ENCODE results near the gene COX7C. TPM values are rescaled to one million over a fixed set of nuclear protein-coding genes. Genes with fewer than 3 reads are reported as not detected.

COX7C gene
- total and polyA plus RNA-seq, 2 donors (not counting 1 experiment from before 2014, with no cell fraction given): 338 to 346 TPM

DNA sequence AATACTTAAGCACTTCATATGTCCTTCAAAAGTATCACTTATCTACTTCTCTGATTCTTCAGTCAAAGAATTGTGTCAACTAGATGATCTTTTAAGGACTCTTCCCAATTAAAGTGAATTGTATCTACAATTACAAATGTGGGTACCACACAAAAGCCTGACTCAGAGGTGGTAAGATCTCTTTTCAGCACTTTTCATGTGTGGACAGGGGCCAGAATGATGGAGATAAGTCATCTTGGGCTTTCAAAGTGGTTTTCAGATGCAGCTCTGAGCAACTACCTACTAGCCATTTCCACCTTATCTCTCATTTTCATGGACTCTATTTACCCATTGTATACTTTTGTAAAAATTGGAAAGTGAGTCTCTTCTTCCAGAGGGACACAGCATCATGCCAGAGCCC lies 8.4 kb downstream of the COX7C start:
- H3K36me3 ChIP-seq (replicated peaks in 1 of 2; ENCODE audit: control extremely low read depth in 1 of 2, control insufficient read depth in 1 of 2, extremely low read depth in 1 of 2, insufficient read depth in 2 of 2, low read length in 1 of 2): peaks cover 0 to 9% of the 10 kb centered on the region in 2 experiments
- ChIA-PET POLR2A (no interaction called here), CTCF (no interaction called here)
- Mint-ChIP-seq H3K4me3 (no peak overlapping the region), H3K27me3 (peaks cover 15% of the 10 kb centered on the region), H3K9me3 (ENCODE audit: insufficient read depth) (no peaks in the 10 kb centered on the region), H3K4me1 (no peaks in the 10 kb centered on the region), H3K27ac (no peak overlapping the region)
- DNase-seq: no peak
- H3K27me3 ChIP-seq (replicated peaks in 1 of 4; ENCODE audit: control extremely low read depth in 1 of 4, control insufficient read depth in 3 of 4, insufficient read depth in 4 of 4, low read length in 3 of 4): peaks cover 0 to 8% (median 4%) of the 10 kb centered on the region in 4 experiments
- TF ChIP-seq EZH2 (IDR thresholded peaks at IDR 0.05; ENCODE audit: borderline replicate concordance, insufficient read depth, low read depth, low read length, poor library complexity, severe bottlenecking): no peak
- no peak for TF ChIP-seq CTCF (IDR thresholded peaks at IDR 0.05)
- intact Hi-C loops (cut with micrococcal nuclease): no loop called here
- H3K79me2 ChIP-seq (ENCODE audit: control insufficient read depth, insufficient read depth, low read length): no peaks in the 10 kb centered on the region
- H3K9ac ChIP-seq (ENCODE audit: low read length): no peak overlapping the region
- H3K9me3 ChIP-seq (ENCODE audit: control extremely low read depth in 1 of 3, control insufficient read depth in 2 of 3, insufficient read depth in 1 of 3, low read length in 2 of 3): no peaks in the 10 kb centered on the region
- H3K4me2 ChIP-seq (replicated peaks; ENCODE audit: low read depth, low read length, poor library complexity, severe bottlenecking): no peak overlapping the region
- H3K4me3 ChIP-seq (ENCODE audit: control extremely low read depth in 1 of 5, extremely low read depth in 1 of 5, insufficient read depth in 1 of 5, low read depth in 2 of 5, low read length in 4 of 5): no peak overlapping the region
- H2AFZ ChIP-seq (ENCODE audit: insufficient read depth, low read depth, low read length, poor library complexity, severe bottlenecking): no peak overlapping the region
- H3K27ac ChIP-seq (ENCODE audit: low read length in 2 of 2): no peak overlapping the region
- ATAC-seq (ENCODE audit: low read depth): no peak
- no peaks in the 10 kb centered on the region for H3K4me1 ChIP-seq (ENCODE audit: control insufficient read depth in 2 of 2, insufficient read depth in 2 of 2, low read length in 2 of 2)
- H4K20me1 ChIP-seq (ENCODE audit: control insufficient read depth, insufficient read depth, low read length, poor library complexity, severe bottlenecking): no peaks in the 10 kb centered on the region

DNA sequence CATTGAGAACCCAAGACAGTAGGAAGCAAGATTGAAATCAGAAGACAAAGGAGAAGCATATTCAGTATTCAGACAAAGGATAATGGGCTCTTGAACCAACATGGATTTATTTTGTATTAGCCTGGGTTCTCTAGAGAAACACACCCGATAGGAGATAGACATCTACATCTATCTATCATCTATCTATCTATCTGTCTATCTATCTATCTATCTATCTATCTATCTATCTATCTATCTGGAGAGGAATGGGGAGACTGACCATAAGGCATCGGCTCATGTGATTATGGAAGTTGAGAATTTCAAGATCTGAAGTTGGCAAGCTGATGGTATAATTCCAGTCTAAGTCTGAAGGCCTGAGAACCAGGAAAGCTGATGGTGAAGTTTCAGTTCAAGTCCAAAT lies 13.4 kb downstream of the COX7C start:
- H3K4me3 Mint-ChIP-seq: no peak overlapping the region
- Histone ChIP-seq H3K9me3 (ENCODE audit: control extremely low read depth in 1 of 3, control insufficient read depth in 2 of 3, insufficient read depth in 1 of 3, low read length in 2 of 3) (no peaks in the 10 kb centered on the region), H2AFZ (ENCODE audit: insufficient read depth, low read depth, low read length, poor library complexity, severe bottlenecking) (no peak overlapping the region), H3K36me3 (replicated peaks in 1 of 2; ENCODE audit: control extremely low read depth in 1 of 2, control insufficient read depth in 1 of 2, extremely low read depth in 1 of 2, insufficient read depth in 2 of 2, low read length in 1 of 2) (no peaks in the 10 kb centered on the region), H4K20me1 (ENCODE audit: control insufficient read depth, insufficient read depth, low read length, poor library complexity, severe bottlenecking) (no peaks in the 10 kb centered on the region), H3K4me3 (ENCODE audit: control extremely low read depth in 1 of 5, extremely low read depth in 1 of 5, insufficient read depth in 1 of 5, low read depth in 2 of 5, low read length in 4 of 5) (no peak overlapping the region), H3K27me3 (replicated peaks in 1 of 4; ENCODE audit: control extremely low read depth in 1 of 4, control insufficient read depth in 3 of 4, insufficient read depth in 4 of 4, low read length in 3 of 4) (peaks cover 0 to 11% (median 4%) of the 10 kb centered on the region in 4 experiments), H3K4me2 (replicated peaks; ENCODE audit: low read depth, low read length, poor library complexity, severe bottlenecking) (no peak overlapping the region), H3K79me2 (ENCODE audit: control insufficient read depth, insufficient read depth, low read length) (no peaks in the 10 kb centered on the region), H3K4me1 (ENCODE audit: control insufficient read depth in 2 of 2, insufficient read depth in 2 of 2, low read length in 2 of 2) (no peaks in the 10 kb centered on the region), H3K27ac (ENCODE audit: low read length in 2 of 2) (no peak overlapping the region), H3K9ac (ENCODE audit: low read length) (no peak overlapping the region)
- CTCF ChIA-PET: interaction anchor here (0.7 kb wide), 1 partner anchor 35 kb away, joined by 4 read pairs; no protein-coding TSS in a partner anchor
- DNase-seq (no peak), ATAC-seq (ENCODE audit: low read depth) (no peak)
- H3K27me3 Mint-ChIP-seq: peaks cover 27% of the 10 kb centered on the region
- POLR2A ChIA-PET: no interaction called here
- no peak for TF ChIP-seq CTCF (IDR thresholded peaks at IDR 0.05)
- no peak for TF ChIP-seq EZH2 (IDR thresholded peaks at IDR 0.05; ENCODE audit: borderline replicate concordance, insufficient read depth, low read depth, low read length, poor library complexity, severe bottlenecking)
- H3K4me1 Mint-ChIP-seq: no peaks in the 10 kb centered on the region
- no peak overlapping the region for H3K27ac Mint-ChIP-seq
- no peaks in the 10 kb centered on the region for H3K9me3 Mint-ChIP-seq (ENCODE audit: insufficient read depth)
- intact Hi-C loops (cut with micrococcal nuclease): no loop called here
- 100% methylated on average over 1 of the region's 2 CpGs for WGBS (ENCODE audit: insufficient coverage)
